Keratinocyte (primary cell): ENCODE data around the gene LRRN4CL. TPM values are rescaled to one million over a fixed set of nuclear protein-coding genes. Genes with fewer than 3 reads are reported as not detected.
A peak's percentile ranks its signal among the peaks of the same experiment; 100 is the strongest.

ENCODE experiments used
- DNase-seq: peaks from one replicate; pipeline ENCODE4 v3.0.0-alpha.2; 2011; ENCODE audit warnings: low read depth, missing footprints, low spot score
- FAIRE-seq: peaks from 2 replicates; lab custom pipeline; 2011; peaks lifted over from hg19 to GRCh38; lab: Jason Lieb, UNC
- H2AFZ ChIP-seq: 2 replicates; pipeline ENCODE4 v1.6.0; 2012; ENCODE audit warnings: low read length, control low read depth, inconsistent platforms; ENCODE audit not compliant: control insufficient read depth
- H3K27ac ChIP-seq: 2 replicates; pipeline ENCODE4 v1.5.1; 2011; ENCODE audit warnings: low read length; ENCODE audit not compliant: control insufficient read depth, insufficient read depth
- H3K27me3 ChIP-seq: 3 replicates; pipeline ENCODE4 v1.6.0; 2011; ENCODE audit warnings: low read length; ENCODE audit not compliant: control insufficient read depth, insufficient read depth; ENCODE audit errors: extremely low read depth
- H3K36me3 ChIP-seq, 2 experiments: 2 replicates in 1 of 2; 3 replicates in 1 of 2; pipeline ENCODE4 v1.5.1; 2011; ENCODE audit warnings: low read length in 2 of 2, mild to moderate bottlenecking in 1 of 2; ENCODE audit not compliant: control insufficient read depth in 2 of 2, insufficient read depth in 2 of 2; ENCODE audit errors: extremely low read depth in 1 of 2
- H3K4me1 ChIP-seq: 3 replicates; pipeline ENCODE4 v1.5.1; 2011; ENCODE audit warnings: low read length; ENCODE audit not compliant: control insufficient read depth, insufficient read depth; ENCODE audit errors: extremely low read depth
- H3K4me2 ChIP-seq: 3 replicates; pipeline ENCODE4 v1.6.0; 2011; ENCODE audit warnings: low read depth, low read length; ENCODE audit not compliant: control insufficient read depth, insufficient read depth; ENCODE audit errors: extremely low read depth
- H3K4me3 ChIP-seq, 3 experiments: fragments of 200-600 bp in 1 of 3; sonication (generic) in 1 of 3; 2 replicates in 2 of 3; 3 replicates in 1 of 3; pipeline ENCODE4 v1.5.1; 2011 to 2016; ENCODE audit warnings: low read length in 3 of 3, mild to moderate bottlenecking in 3 of 3, control low read depth in 2 of 3, inconsistent platforms in 1 of 3, low read depth in 1 of 3, mixed read lengths in 1 of 3, mixed run types in 1 of 3, moderate library complexity in 1 of 3; ENCODE audit not compliant: control insufficient read depth in 2 of 3, insufficient read depth in 2 of 3; ENCODE audit errors: extremely low read depth in 1 of 3
- H3K79me2 ChIP-seq: 2 replicates; pipeline ENCODE4 v1.6.0; 2012; ENCODE audit warnings: low read length; ENCODE audit not compliant: control insufficient read depth, insufficient read depth
- H3K9ac ChIP-seq: 3 replicates; pipeline ENCODE4 v1.6.0; 2011; ENCODE audit warnings: low read length; ENCODE audit not compliant: control insufficient read depth, insufficient read depth; ENCODE audit errors: extremely low read depth
- H3K9me1 ChIP-seq: 3 replicates; pipeline ENCODE4 v1.6.0; 2011; ENCODE audit warnings: low read length; ENCODE audit not compliant: control insufficient read depth, insufficient read depth; ENCODE audit errors: extremely low read depth
- H3K9me3 ChIP-seq: 2 replicates; pipeline ENCODE4 v1.5.1; 2012; ENCODE audit warnings: low read depth, low read length; ENCODE audit not compliant: control insufficient read depth
- H4K20me1 ChIP-seq: 3 replicates; pipeline ENCODE4 v1.6.0; 2011; ENCODE audit warnings: low read length; ENCODE audit not compliant: control insufficient read depth, insufficient read depth; ENCODE audit errors: extremely low read depth
- CTCF ChIP-seq, 3 experiments: IDR thresholded peaks in 1 of 3; conservative IDR thresholded peaks in 1 of 3; optimal IDR thresholded peaks in 1 of 3; 2 replicates in 2 of 3; 3 replicates in 1 of 3; pipeline versions ENCODE3 to v1.5.1; 2011; ENCODE audit warnings: low read length in 3 of 3, mild to moderate bottlenecking in 3 of 3, moderate library complexity in 2 of 3, control low read depth in 1 of 3, inconsistent platforms in 1 of 3; ENCODE audit not compliant: insufficient read depth in 2 of 3; ENCODE audit errors: extremely low read depth in 1 of 3
- EZH2 ChIP-seq: IDR thresholded peaks from one replicate; pipeline ENCODE4 v1.6.1; 2012; ENCODE audit warnings: inconsistent platforms, mild to moderate bottlenecking, low read length, moderate library complexity
- dilution Hi-C: fragments of 300-500 bp; cut with MboI; formaldehyde crosslinking; loops from one replicate; pipeline ENCODE4 v1.7.0; 2020; ENCODE audit warnings: low sequenced_read_pairs; ENCODE audit not compliant: extremely low pct_ligation_motif_present
- polyA plus RNA-seq, 5 experiments: library from polyadenylated mRNA; depleted of rRNA in 3 of 5; stranded (reverse) in 3 of 5; stranded (forward) in 1 of 5; unstranded in 1 of 5; fragments of >200 nt; gene quantifications; 1 replicate in 1 of 5; 2 replicates in 3 of 5; 3 replicates in 1 of 5; pipeline versions ENCODE4 v1.2.1 to v1.2.3, GENCODE V29; 2011 to 2012; ENCODE audit warnings: missing spikeins in 2 of 5, low read depth in 1 of 5, low replicate concordance in 1 of 5

LRRN4CL gene
- polyA plus RNA-seq, 1 donor (not counting 4 experiments of a cell fraction or from before 2014, with no cell fraction given): 0.08 TPM

DNA sequence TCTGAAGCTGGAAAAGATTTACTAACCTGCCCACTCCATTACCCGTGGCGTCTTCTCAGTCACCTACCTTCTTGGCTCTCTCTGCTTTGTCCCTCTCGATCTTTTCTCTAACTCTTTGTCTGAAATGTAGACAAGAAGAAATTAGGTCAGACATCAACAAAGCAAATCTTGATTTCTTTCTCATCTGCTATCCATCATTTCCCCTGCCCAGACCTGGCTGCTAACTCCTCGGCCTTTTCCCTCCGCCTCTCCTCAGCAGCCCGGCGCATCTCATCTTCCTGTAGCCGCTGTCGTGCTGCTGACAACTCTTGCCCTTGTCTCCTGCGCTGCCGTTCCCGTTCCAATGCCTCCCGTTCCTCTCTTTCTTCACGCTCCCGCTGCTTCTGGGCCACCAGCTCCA lies 11.6 kb downstream of the LRRN4CL start:
- DNase-seq (no peak), FAIRE-seq (no peak)
- no peaks in the 10 kb centered on the region for H3K9me3 ChIP-seq
- H3K27me3 ChIP-seq: no peaks in the 10 kb centered on the region
- H3K9me1 ChIP-seq: no peaks in the 10 kb centered on the region
- no peaks in the 10 kb centered on the region for H4K20me1 ChIP-seq
- peak overlapping the region; percentile 95 for H3K9ac ChIP-seq
- peaks cover 11 to 19% of the 10 kb centered on the region in 2 experiments for H3K36me3 ChIP-seq
- dilution Hi-C loops: no loop called here
- H3K4me1 ChIP-seq: peaks cover 20% of the 10 kb centered on the region
- no peak overlapping the region for H2AFZ ChIP-seq
- H3K4me2 ChIP-seq: peak overlapping the region; percentile 99
- peak overlapping the region; percentile 91 for H3K27ac ChIP-seq
- peak overlapping the region; percentile 93 to 100 (median 97) for H3K4me3 ChIP-seq
- H3K79me2 ChIP-seq: peaks cover 32% of the 10 kb centered on the region
- TF ChIP-seq EZH2: no peak
- no peak for TF ChIP-seq CTCF (optimal IDR thresholded peaks at IDR 0.05 in 1 of 3, IDR thresholded peaks at IDR 0.05 in 1 of 3, conservative IDR thresholded peaks at IDR 0.05 in 1 of 3; ENCODE audit: extremely low read depth in 1 of 3, insufficient read depth in 2 of 3, low read length in 3 of 3)

- H4K20me1 ChIP-seq: no peaks in the 10 kb centered on the region
- dilution Hi-C loops: no loop called here
- FAIRE-seq (no peak), DNase-seq (no peak)
- no peak overlapping the region for H2AFZ ChIP-seq
- H3K9me1 ChIP-seq: no peaks in the 10 kb centered on the region
- peak overlapping the region; percentile 14 for H3K27ac ChIP-seq
- H3K4me3 ChIP-seq: no peak overlapping the region
- peaks cover 36% of the 10 kb centered on the region for H3K79me2 ChIP-seq
- no peaks in the 10 kb centered on the region for H3K27me3 ChIP-seq
- no peak overlapping the region for H3K9ac ChIP-seq
- H3K4me1 ChIP-seq: peaks cover 20% of the 10 kb centered on the region
- H3K36me3 ChIP-seq: peaks cover 11 to 19% of the 10 kb centered on the region in 2 experiments
- TF ChIP-seq EZH2 (no peak), CTCF (optimal IDR thresholded peaks at IDR 0.05 in 1 of 3, IDR thresholded peaks at IDR 0.05 in 1 of 3, conservative IDR thresholded peaks at IDR 0.05 in 1 of 3; ENCODE audit: extremely low read depth in 1 of 3, insufficient read depth in 2 of 3, low read length in 3 of 3) (no peak)
- no peak overlapping the region for H3K4me2 ChIP-seq
- no peaks in the 10 kb centered on the region for H3K9me3 ChIP-seq
Measured at GRCh38 chr11:62677156-62677555, 12.2 kb downstream of the LRRN4CL start.
